Lung (tissue), 12 donors: Measurements from ENCODE around the gene ATP10D. TPM values are rescaled to one million over a fixed set of nuclear protein-coding genes. Genes with fewer than 3 reads are reported as not detected.

Experiments
- ATAC-seq: fragments of 200-7000 bp; cut with Tn5 transposase; one replicate; pipeline ENCODE4 v1.9.1; 2020; ENCODE audit warnings: moderate number of reproducible peaks; ENCODE audit not compliant: insufficient read depth, low FRiP score
- DNase-seq, 3 donors: peaks; one replicate each; pipeline ENCODE4 v3.0.0-alpha.2; 2013 to 2017
- H3K27ac ChIP-seq, 2 donors: one replicate each; pipeline ENCODE4 v1.5.1; 2013; ENCODE audit warnings: mild to moderate bottlenecking in 2 of 2, moderate library complexity in 2 of 2, control low read depth in 1 of 2, inconsistent platforms in 1 of 2, low read depth in 1 of 2, low read length in 1 of 2
- H3K27me3 ChIP-seq, 3 donors: one replicate each; pipeline ENCODE4 v1.5.1; 2013; ENCODE audit warnings: low read length in 2 of 3; ENCODE audit not compliant: control insufficient read depth in 3 of 3, insufficient read depth in 3 of 3
- H3K36me3 ChIP-seq, 4 donors: one replicate each; pipeline ENCODE4 v1.5.1; 2013; ENCODE audit warnings: low read length in 4 of 4, mild to moderate bottlenecking in 1 of 4, moderate library complexity in 1 of 4; ENCODE audit not compliant: control insufficient read depth in 4 of 4, insufficient read depth in 4 of 4
- H3K4me1 ChIP-seq, 5 donors: one replicate each; pipeline ENCODE4 v1.5.1; 2013; ENCODE audit warnings: low read length in 5 of 5, mild to moderate bottlenecking in 2 of 5, moderate library complexity in 1 of 5; ENCODE audit not compliant: control insufficient read depth in 5 of 5, insufficient read depth in 5 of 5
- H3K4me3 ChIP-seq: one replicate; pipeline ENCODE4 v1.5.1; 2013; ENCODE audit warnings: mild to moderate bottlenecking, control low read depth, moderate library complexity
- H3K9ac ChIP-seq, 2 donors: one replicate each; pipeline ENCODE4 v1.5.1; 2013; ENCODE audit warnings: low read length in 2 of 2, control low read depth in 1 of 2; ENCODE audit not compliant: insufficient read depth in 1 of 2
- H3K9me3 ChIP-seq, 4 donors: one replicate each; pipeline ENCODE4 v1.5.1; 2013; ENCODE audit warnings: low read length in 3 of 4, mild to moderate bottlenecking in 1 of 4, moderate library complexity in 1 of 4; ENCODE audit not compliant: control insufficient read depth in 4 of 4, insufficient read depth in 3 of 4
- CTCF ChIP-seq: IDR thresholded peaks from 2 replicates; pipeline ENCODE4 v1.5.1; 2012; ENCODE audit warnings: mild to moderate bottlenecking; ENCODE audit errors: control extremely low read depth, extremely low read depth
- WGBS, 2 donors: extraction: QIAGEN DNeasy Blood & Tissue Kit; methylation state at CpG; one replicate each; pipeline ENCODE4 v1.1.7; 2013; 5-methylcytosine and 5-hydroxymethylcytosine counted together
- polyA plus RNA-seq, 2 donors: library from polyadenylated mRNA; stranded (reverse); fragments of 200-250 nt; gene quantifications; one replicate each; pipeline ENCODE4 v1.2.1, GENCODE V29; 2013
- total RNA-seq, 2 donors: library from RNA; depleted of rRNA in 1 of 2; stranded (reverse); fragments of >200 nt in 1 of 2; gene quantifications; one replicate each; pipeline ENCODE4 v1.2.1, GENCODE V29; 2014 to 2021
- donor health status: control.
- donor health status: control.
- donor health status: Bipolar disorder and iron deficiency.
- donor health status: healthy.
- donor health status: DM: yes; HTN: yes; CAD: no.

Gene ATP10D
- total and polyA plus RNA-seq, 4 donors, result 3.1 to 34.9 (median 14.9) TPM

GRCh38 chr4:47606482-47606881 lies 121.4 kb downstream of the ATP10D start:
- Histone ChIP-seq H3K4me3 (no peak overlapping the region), H3K36me3 (peaks cover 0 to 2% (median 0%) of the 10 kb centered on the region in 4 donors), H3K27ac (no peak overlapping the region), H3K9me3 (peaks cover 0 to 3% (median 1%) of the 10 kb centered on the region in 4 donors), H3K9ac (no peak overlapping the region), H3K4me1 (no peaks in the 10 kb centered on the region), H3K27me3 (no peaks in the 10 kb centered on the region)
- DNase-seq, result no peak
- TF ChIP-seq CTCF, result no peak
- WGBS, 2 donors, result 91 to 93% methylated on average over 3 of the region's 3 CpGs
- ATAC-seq, result no peak

- no peak overlapping the region for H3K27ac ChIP-seq
These were observed 127.3 kb downstream of the ATP10D start for GRCh38 chr4:47612116-47613023.

GRCh38 chr4:47615385-47615784 lies 130.3 kb downstream of the ATP10D start:
- no peaks in the 10 kb centered on the region for H3K36me3 ChIP-seq
- H3K27ac ChIP-seq, result no peak overlapping the region
- no peak overlapping the region for H3K9ac ChIP-seq
- 86 to 87% methylated on average over 4 of the region's 4 CpGs for WGBS, 2 donors
- no peaks in the 10 kb centered on the region for H3K4me1 ChIP-seq
- TF ChIP-seq CTCF, result no peak
- DNase-seq, result no peak
- H3K9me3 ChIP-seq, result peaks cover 0 to 2% (median 0%) of the 10 kb centered on the region in 4 donors
- ATAC-seq, result no peak
- H3K27me3 ChIP-seq, result no peaks in the 10 kb centered on the region
- H3K4me3 ChIP-seq, result no peak overlapping the region

More at GRCh38 chr4:47612116-47613023, 127.3 kb downstream of the ATP10D start:
- H3K4me1 ChIP-seq, result no peaks in the 10 kb centered on the region
- ATAC-seq (no peak), DNase-seq (no peak)
- no peaks in the 10 kb centered on the region for H3K27me3 ChIP-seq
- H3K36me3 ChIP-seq, result no peaks in the 10 kb centered on the region
- no peak overlapping the region for H3K4me3 ChIP-seq
- no peak overlapping the region for H3K9ac ChIP-seq
- 64 to 84% methylated on average over 4 of the region's 4 CpGs for WGBS, 2 donors
- TF ChIP-seq CTCF, result no peak
- H3K9me3 ChIP-seq, result peaks cover 0 to 2% (median 0%) of the 10 kb centered on the region in 4 donors
